ENCODE results near the gene CLP1. TPM values are rescaled to one million over a fixed set of nuclear protein-coding genes. Genes with fewer than 3 reads are reported as not detected.

Gene CLP1
- total RNA-seq, 1 experiment from 2014 or later: 24.1 TPM

DNA sequence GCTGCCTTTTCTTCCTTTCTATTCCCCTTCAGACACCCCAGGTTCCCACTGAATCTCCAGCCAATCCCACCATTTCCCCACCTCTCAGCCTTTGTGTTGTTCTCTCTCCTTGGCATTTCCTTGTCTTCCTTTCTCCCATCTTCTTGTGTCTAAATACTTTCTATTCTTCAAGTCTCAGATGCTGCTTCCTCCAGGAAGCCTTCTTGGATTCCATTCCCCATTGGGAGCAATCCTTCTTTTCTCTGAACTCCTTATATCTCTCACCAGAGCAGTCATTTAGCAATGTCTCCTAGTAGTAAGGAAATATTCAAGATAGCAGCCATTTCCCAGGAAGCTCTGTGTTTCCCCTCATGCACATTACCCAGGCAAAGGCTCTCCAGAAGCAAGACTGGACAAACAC, 23.3 kb upstream of the CLP1 start:
- Histone ChIP-seq H3K27me3 (replicated peaks) (peaks cover 15% of the 10 kb centered on the region), H3K4me1 (replicated peaks) (peaks cover 10% of the 10 kb centered on the region), H3K27ac (no peak overlapping the region), H3K4me3 (no peak overlapping the region), H3K36me3 (peaks cover 12% of the 10 kb centered on the region), H3K9me3 (replicated peaks) (no peaks in the 10 kb centered on the region)
- no peak for DNase-seq (ENCODE audit: low read depth in 1 of 2, low spot score in 2 of 2)

DNA sequence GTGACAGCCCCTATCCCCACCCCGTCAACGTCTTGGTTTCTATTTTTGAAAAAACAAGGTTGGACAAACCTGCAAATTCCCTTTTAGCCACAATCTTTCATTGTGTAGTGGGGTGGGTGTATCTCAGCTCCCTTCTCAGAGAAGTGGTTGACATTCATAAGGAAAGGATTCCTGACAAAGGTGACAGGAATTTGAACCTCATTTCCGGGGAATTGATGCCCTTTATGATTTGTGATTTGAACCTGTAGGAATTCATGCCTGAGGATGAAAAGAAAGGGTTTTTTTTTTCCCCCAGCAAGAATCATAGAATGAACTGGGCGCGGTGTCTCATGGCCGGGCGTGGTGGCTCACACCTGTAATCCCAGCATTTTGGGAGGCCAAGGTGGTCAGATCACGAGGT, 22.3 kb upstream of the CLP1 start:
- H3K36me3 ChIP-seq: peaks cover 21% of the 10 kb centered on the region
- no peak overlapping the region for H3K27ac ChIP-seq
- peaks cover 15% of the 10 kb centered on the region for H3K27me3 ChIP-seq (replicated peaks)
- H3K9me3 ChIP-seq (replicated peaks): no peaks in the 10 kb centered on the region
- DNase-seq (ENCODE audit: low read depth in 1 of 2, low spot score in 2 of 2): no peak
- peaks cover 18% of the 10 kb centered on the region for H3K4me1 ChIP-seq (replicated peaks)
- no peak overlapping the region for H3K4me3 ChIP-seq

DNA sequence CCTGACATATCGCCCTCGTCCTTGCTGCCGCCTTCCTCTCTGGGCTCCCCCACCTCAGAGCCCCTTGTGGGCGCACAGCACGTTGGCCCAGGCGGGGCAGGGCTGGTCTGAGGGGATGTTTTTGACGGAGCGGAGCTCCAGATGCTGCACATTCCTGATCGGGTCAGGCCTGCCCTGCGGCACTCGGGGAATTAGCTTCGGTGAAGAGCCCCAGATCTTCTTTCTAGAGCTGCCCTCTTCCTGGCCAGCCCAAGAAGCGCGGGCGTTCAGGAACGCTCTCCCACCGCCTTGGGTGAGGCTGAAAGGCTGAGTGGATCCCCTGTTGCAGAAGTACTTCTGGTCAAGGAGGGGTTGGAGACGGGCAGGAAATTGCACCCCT, 19.9 kb upstream of the CLP1 start:
- DNase-seq (ENCODE audit: low read depth in 1 of 2, low spot score in 2 of 2): peak in 1 of 2 experiments; percentile 51
- Histone ChIP-seq H3K27ac (peak overlapping the region; percentile 100), H3K9me3 (replicated peaks) (no peaks in the 10 kb centered on the region), H3K27me3 (replicated peaks) (no peaks in the 10 kb centered on the region), H3K4me3 (peak overlapping the region; percentile 96), H3K36me3 (peaks cover 40% of the 10 kb centered on the region), H3K4me1 (replicated peaks) (peaks cover 18% of the 10 kb centered on the region)

DNA sequence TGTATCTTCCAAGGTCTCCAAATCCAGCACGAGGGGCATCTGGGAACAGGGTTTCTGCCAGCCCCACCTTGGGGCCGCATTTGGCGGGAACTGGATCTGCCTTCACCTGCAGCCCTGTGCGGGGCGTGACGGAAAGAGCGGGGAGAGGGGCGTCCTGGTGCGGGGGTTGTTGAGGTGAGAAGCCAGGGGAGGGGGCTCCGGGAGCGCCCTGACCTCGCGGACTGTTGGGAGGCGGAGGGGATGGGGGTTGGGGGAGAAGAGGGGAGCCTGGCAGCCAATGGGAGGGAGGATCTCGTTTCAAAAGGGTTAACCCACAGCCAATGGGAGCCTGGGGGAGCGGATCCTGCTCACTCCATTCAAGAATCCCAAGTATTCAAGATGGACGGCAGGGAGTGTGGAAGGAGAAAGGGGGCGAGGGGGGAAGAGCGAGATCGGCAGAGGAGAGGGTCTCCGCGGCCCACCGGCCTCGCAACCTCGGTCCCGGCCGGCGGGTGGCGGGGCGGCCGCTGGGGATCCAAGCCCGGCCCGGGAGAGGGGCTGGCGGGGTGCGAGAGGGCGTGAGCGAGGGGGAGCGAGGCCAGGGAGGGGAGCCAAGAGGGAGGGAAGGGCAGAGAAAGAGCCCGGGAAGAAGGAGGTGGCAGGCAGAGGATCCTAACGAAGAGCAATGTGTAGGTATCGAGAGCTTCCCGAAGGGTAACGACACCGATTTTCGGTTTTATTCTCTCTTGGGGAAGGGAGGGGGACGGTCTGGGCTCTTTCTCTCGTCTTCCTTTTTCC, 19.4 kb upstream of the CLP1 start:
- Histone ChIP-seq H3K36me3 (peaks cover 40% of the 10 kb centered on the region), H3K27me3 (replicated peaks) (no peaks in the 10 kb centered on the region), H3K27ac (peak overlapping the region; percentile 100), H3K4me1 (replicated peaks) (peaks cover 18% of the 10 kb centered on the region), H3K9me3 (replicated peaks) (no peaks in the 10 kb centered on the region), H3K4me3 (peak overlapping the region; percentile 96)
- DNase-seq (ENCODE audit: low read depth in 1 of 2, low spot score in 2 of 2): peak; percentile 74 to 91

DNA sequence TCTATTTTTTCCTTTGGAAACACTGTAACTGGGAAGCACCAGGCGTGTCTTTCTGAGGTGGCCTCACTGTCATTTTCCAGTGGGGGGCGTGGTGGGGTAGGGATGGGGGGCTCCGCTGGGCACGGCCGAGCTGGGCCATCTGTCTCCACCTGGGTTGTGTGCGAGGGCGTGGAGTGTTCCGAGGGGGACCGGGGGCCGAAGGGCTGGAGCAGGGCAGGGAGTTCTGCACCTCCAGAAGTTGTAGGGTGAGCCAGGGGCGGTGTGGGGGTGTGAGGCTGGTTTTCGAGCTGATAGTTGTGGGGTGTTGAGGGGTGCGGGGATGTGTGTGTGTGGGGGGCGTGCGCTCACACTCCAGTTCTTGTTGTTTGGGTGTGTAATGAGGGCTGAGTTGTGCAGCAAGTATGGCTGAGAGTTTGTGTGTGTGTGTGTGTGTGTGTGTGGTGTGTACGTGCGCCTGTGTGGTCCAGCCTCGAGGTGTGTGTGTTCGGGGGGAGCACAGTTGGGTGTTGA, 18.7 kb upstream of the CLP1 start:
- H3K27me3 ChIP-seq (replicated peaks): no peaks in the 10 kb centered on the region
- DNase-seq (ENCODE audit: low read depth in 1 of 2, low spot score in 2 of 2): no peak
- H3K4me3 ChIP-seq: peak overlapping the region; percentile 96
- H3K9me3 ChIP-seq (replicated peaks): no peaks in the 10 kb centered on the region
- peaks cover 43% of the 10 kb centered on the region for H3K36me3 ChIP-seq
- peaks cover 18% of the 10 kb centered on the region for H3K4me1 ChIP-seq (replicated peaks)
- peak overlapping the region; percentile 100 for H3K27ac ChIP-seq

DNA sequence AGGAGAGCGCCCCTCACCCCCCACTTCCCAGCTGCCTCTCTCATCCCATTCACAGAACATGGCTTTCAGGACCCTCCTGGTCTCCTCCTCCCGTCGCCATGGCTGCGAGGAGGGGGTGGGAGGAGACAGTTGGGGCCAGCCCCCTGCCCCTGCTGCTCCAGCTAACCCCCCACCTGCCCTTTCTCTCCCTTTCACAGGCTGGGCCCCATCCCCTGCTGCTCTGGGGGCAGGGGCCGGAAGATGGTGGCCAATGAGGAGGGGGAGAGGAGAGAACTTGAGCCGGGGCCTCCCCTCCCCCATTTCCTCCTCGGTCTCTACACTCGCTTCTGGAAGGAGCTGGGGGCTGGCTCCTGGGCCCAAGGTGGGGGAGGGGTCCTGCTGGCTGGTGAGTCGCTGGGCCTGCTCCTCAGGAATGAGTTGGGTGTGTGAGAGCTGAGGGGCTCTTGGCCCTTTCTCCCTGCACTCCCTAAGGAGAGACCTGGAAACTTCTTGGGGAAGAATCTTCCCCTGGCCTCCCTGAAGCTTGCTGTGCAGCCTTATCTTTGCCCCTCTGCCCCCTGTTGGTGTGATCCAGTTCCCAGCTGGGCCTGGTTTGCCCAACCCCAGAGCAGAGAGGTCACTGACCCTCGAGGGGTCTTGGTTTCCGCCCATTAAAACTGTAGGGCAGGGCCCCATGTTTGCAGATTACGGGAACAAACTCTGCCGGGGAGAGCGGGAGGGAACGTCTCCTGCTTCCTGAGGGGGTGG, 18.1 kb upstream of the CLP1 start:
- H3K36me3 ChIP-seq: peaks cover 44% of the 10 kb centered on the region

DNA sequence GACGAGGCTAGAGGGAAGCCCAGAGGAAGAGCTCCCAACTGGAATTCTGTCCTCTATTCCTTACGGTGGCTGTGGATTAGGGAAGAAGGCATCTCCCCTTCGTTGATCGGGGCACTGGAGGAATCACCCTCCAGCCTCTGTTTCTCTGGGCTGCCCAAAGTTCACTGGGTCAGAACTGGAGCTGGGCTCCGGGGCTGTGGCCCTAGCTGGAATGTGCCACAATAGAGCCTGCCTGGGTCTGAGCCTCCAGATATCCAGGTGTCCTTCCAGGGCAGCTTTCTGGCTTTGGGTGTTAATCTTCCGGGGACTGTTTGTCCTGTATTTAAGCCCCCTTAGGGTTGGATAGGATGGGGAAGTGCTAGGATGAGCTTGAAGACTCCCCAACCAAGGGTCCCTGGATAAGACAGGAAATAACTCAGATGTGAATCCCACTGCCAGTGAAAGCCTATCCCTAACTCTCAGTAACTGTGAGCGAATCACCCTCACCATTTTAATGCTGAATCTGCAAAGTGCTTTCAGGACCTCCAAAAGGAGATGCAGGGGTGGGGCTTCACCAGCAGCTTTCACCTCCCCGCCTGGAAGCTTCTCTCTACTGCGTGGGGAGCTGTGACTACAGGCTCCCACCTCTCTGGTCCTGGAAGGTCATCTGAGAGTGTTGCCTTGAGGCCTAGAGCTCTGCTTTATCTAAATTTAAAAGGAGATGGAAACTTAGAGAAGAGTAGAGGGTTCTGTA, 17.3 kb upstream of the CLP1 start:
- Histone ChIP-seq H3K27ac (no peak overlapping the region), H3K4me3 (peak overlapping the region; percentile 96; the same call in 1 of the 2 replicates), H3K36me3 (peaks cover 44% of the 10 kb centered on the region), H3K9me3 (replicated peaks) (no peaks in the 10 kb centered on the region), H3K4me1 (replicated peaks) (peaks cover 18% of the 10 kb centered on the region), H3K27me3 (replicated peaks) (no peaks in the 10 kb centered on the region)
- DNase-seq (ENCODE audit: low read depth in 1 of 2, low spot score in 2 of 2): no peak

More for the DNA sequence above, 18.1 kb upstream of the CLP1 start:
- Histone ChIP-seq H3K4me3 (peak overlapping the region; percentile 96), H3K27ac (peak overlapping the region; percentile 100; the same call in 1 of the 2 replicates), H3K9me3 (replicated peaks) (no peaks in the 10 kb centered on the region), H3K27me3 (replicated peaks) (no peaks in the 10 kb centered on the region), H3K4me1 (replicated peaks) (peaks cover 18% of the 10 kb centered on the region)
- DNase-seq (ENCODE audit: low read depth in 1 of 2, low spot score in 2 of 2): peak in 1 of 2 experiments; percentile 45

DNA sequence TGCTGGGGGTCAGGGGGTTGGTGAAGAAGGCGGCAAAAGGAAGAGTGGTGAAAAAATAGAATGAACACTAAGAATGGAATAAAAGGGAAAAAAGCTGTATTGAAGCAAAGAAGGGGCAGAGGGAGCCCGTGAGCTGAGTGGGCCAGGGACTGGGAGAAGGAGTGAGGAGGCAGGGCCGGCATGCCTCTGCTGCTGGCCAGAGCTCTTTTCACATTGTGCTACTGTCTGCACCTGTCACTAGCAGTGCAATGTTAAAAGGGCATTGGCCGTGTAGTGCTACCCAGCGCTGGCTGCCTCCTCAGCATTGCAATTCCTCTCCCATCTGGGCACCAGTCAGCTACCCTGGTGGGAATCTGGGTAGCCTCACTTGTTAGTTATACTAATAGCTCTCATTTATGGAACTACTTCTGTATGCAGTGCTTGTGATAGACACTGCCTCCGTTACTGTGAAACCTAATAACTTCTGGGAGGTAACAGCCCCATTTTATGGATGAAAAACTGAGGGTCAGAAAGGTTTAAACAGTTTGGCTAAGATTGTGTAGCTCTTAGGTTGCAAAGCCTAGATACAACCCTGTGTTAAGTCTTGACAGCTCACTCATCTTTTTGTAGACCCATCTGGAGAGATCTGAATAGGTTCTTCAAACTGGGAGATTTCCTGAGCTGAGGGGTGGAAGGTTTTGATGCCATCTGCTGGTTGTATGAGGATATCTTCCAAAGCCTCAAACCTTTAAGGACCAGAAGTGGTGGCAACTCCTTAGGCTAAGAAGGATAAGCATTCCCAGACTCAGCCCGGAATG, 16.4 kb upstream of the CLP1 start:
- Histone ChIP-seq H3K4me1 (replicated peaks) (peaks cover 18% of the 10 kb centered on the region), H3K4me3 (no peak overlapping the region), H3K27me3 (replicated peaks) (no peaks in the 10 kb centered on the region), H3K27ac (no peak overlapping the region), H3K36me3 (peaks cover 44% of the 10 kb centered on the region), H3K9me3 (replicated peaks) (no peaks in the 10 kb centered on the region)
- DNase-seq (ENCODE audit: low read depth in 1 of 2, low spot score in 2 of 2): no peak

DNA sequence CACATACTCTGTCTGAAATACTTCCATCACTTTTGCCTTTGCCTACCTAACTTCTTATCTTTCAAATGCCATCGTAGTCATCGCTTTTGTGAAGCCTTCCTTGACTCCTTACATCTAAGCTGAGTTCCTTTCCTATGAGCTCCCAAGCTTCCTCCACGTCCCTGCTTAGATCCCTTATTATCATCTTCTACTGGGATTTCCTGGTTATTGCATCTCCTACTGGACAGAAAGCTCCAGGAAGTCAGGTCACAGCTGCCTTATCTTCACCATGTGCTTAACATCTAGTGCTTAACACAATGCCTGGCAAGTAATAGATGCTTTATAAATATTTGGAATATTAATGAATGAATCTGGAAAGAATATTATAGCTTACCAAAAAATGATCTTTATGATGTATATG, 13.8 kb upstream of the CLP1 start:
- peaks cover 37% of the 10 kb centered on the region for H3K36me3 ChIP-seq
- DNase-seq (ENCODE audit: low read depth in 1 of 2, low spot score in 2 of 2): no peak
- no peak overlapping the region for H3K27ac ChIP-seq
- H3K27me3 ChIP-seq (replicated peaks): peaks cover 22% of the 10 kb centered on the region
- H3K4me3 ChIP-seq: no peak overlapping the region
- 0 out of 2 replicates have a peak, but pooled peaks cover 3% of the 10 kb centered on the region for H3K9me3 ChIP-seq (replicated peaks)
- peaks cover 24% of the 10 kb centered on the region for H3K4me1 ChIP-seq (replicated peaks)

DNA sequence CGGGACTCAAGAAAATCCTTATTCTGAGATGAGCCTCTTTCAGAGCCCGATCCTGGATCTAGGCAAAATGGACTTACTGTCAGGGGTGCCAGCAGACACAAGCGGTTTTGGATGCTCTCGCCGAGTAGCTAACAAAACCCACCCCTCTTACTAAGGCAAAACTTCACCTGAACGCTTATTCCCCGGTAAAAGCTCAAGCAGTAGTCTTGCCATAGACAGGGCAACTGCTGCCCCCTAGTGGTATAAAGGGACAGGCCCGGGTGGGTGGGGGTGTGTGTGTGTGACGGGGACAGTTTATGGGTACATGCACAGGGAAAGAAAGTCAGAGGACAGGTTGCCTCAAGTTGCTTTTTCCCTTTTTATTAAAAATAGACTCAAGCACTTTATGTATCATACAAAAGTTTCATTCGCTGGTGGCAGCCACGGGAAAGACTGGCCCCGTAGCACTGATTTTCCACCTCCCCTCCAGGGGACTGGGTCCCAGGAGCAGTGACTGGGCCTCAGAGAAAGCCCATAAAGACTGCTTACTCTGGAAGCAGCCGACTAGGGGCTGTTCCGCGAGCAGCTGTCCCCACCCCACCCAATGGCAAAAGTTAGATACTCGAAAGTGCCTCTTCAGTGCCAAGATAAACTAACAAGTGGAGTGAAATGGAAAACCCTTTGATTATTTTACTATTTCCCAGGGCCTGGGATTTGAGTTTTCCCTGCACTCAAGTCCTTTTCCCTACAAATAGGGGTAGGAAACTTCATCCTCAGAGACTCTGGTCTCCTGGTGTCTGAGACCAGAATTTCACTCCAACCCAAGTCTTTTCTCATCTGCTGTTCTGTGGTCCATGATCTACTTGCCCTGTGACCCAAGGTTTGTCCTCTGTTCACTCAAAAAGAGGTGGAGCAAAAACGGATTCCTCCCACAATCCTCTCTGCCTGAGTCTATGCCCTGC, 12.5 kb upstream of the CLP1 start:
- Histone ChIP-seq H3K4me1 (replicated peaks) (peaks cover 23% of the 10 kb centered on the region), H3K27ac (no peak overlapping the region), H3K27me3 (replicated peaks) (peaks cover 28% of the 10 kb centered on the region), H3K4me3 (no peak overlapping the region), H3K36me3 (peaks cover 25% of the 10 kb centered on the region), H3K9me3 (replicated peaks) (0 out of 2 replicates have a peak, but pooled peaks cover 3% of the 10 kb centered on the region)
- DNase-seq (ENCODE audit: low read depth in 1 of 2, low spot score in 2 of 2): peak; percentile 50 to 81

DNA sequence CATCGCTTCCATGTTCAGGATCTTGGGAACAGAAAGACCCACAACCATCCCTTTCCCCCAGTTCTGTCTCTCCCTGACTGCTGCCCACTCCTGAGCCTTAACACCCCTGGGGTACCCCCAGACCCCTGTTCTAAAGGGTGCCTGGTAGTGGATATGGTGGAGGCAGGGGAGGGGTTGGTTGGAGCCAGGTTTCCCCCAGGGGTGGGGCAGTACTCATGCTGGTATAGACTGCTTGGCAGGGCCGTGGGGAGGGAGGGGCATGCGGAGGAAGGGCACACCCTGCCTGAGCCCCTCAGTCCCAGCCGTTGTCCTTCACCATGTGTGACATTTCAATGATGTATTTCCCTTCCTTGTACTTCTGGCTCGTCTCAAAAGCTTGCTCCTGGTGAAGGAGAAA, 11.9 kb upstream of the CLP1 start:
- Histone ChIP-seq H3K36me3 (peaks cover 18% of the 10 kb centered on the region), H3K9me3 (replicated peaks) (0 out of 2 replicates have a peak, but pooled peaks cover 3% of the 10 kb centered on the region), H3K27ac (no peak overlapping the region), H3K27me3 (replicated peaks) (peaks cover 31% of the 10 kb centered on the region), H3K4me1 (replicated peaks) (peaks cover 24% of the 10 kb centered on the region), H3K4me3 (no peak overlapping the region)
- no peak for DNase-seq (ENCODE audit: low read depth in 1 of 2, low spot score in 2 of 2)

DNA sequence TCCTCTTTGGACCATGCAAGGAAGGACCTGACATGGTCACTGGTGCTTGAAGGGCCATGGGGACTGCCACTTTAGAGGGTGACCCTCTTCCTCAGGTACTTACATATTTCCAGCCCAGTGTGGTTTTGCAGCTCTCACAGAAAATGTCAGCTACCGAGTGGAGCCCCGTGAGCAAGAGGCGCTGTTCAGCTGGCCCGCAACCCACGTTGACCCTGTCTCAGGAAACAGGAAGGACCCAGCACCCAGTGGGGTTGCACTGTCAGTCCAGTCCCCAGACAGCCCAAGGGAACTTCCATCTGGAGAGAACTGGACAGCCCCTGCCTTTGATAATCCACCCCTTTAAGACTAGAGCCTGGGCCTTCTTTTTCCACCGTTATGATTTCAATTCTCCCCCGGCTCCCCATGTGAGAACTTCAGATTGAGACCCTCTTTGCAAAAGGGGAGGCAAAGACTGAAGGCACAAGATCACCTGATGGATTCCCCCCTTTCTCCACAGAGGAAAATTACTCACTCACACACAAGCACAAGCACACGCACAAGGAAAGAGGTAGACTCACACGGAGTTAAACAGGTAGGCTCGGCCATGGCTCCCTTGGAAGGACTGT, 11.3 kb upstream of the CLP1 start:
- Histone ChIP-seq H3K9me3 (replicated peaks) (0 out of 2 replicates have a peak, but pooled peaks cover 3% of the 10 kb centered on the region), H3K4me1 (replicated peaks) (peaks cover 24% of the 10 kb centered on the region), H3K27me3 (replicated peaks) (peaks cover 31% of the 10 kb centered on the region), H3K4me3 (no peak overlapping the region), H3K27ac (no peak overlapping the region), H3K36me3 (peaks cover 12% of the 10 kb centered on the region)
- no peak for DNase-seq (ENCODE audit: low read depth in 1 of 2, low spot score in 2 of 2)

Data from SJSA1 (cell line).